Spleen (tissue), 11 donors: ENCODE results near the gene PHPT1. TPM values are rescaled to one million over a fixed set of nuclear protein-coding genes. Genes with fewer than 3 reads are reported as not detected.
A peak's percentile ranks its signal among the peaks of the same experiment; 100 is the strongest.

Source experiments
- DNase-seq: peaks from one replicate; pipeline ENCODE4 v3.0.0-alpha.2; 2020
- H3K27ac ChIP-seq, 8 donors: fragments of 200-600 bp; sonication (generic) in 7 of 8; 1 replicate in 4 of 8; 2 replicates in 4 of 8; pipeline versions ENCODE4 v1.5.0 to v1.8.0; 2016 to 2021; ENCODE audit warnings: inconsistent platforms in 4 of 8, mild to moderate bottlenecking in 4 of 8, moderate library complexity in 1 of 8
- H3K27me3 ChIP-seq, 7 donors: fragments of 200-600 bp; sonication (generic) in 6 of 7; replicated peaks in 1 of 7; 1 replicate in 4 of 7; 2 replicates in 3 of 7; pipeline versions ENCODE4 v1.5.0 to v1.8.0; 2016 to 2021; ENCODE audit warnings: inconsistent platforms in 3 of 7, mild to moderate bottlenecking in 1 of 7
- H3K36me3 ChIP-seq, 6 donors: fragments of 200-600 bp; sonication (generic) in 5 of 6; 1 replicate in 4 of 6; 2 replicates in 2 of 6; pipeline versions ENCODE4 v1.5.0 to v1.8.0; 2016 to 2021; ENCODE audit warnings: inconsistent platforms in 2 of 6
- H3K4me1 ChIP-seq, 6 donors: fragments of 200-600 bp; sonication (generic) in 5 of 6; 1 replicate in 3 of 6; 2 replicates in 3 of 6; pipeline versions ENCODE4 v1.5.0 to v1.8.0; 2016 to 2021; ENCODE audit warnings: inconsistent platforms in 3 of 6
- H3K4me3 ChIP-seq, 8 donors: fragments of 200-600 bp; sonication (generic) in 7 of 8; 1 replicate in 4 of 8; 2 replicates in 4 of 8; pipeline versions ENCODE4 v1.5.0 to v1.8.0; 2016 to 2021; ENCODE audit warnings: inconsistent platforms in 4 of 8, mild to moderate bottlenecking in 4 of 8, moderate library complexity in 2 of 8
- H3K9me3 ChIP-seq, 8 donors: fragments of 200-600 bp; sonication (generic) in 7 of 8; 1 replicate in 4 of 8; 2 replicates in 4 of 8; pipeline versions ENCODE4 v1.5.0 to v1.8.0; 2016 to 2021; ENCODE audit warnings: inconsistent platforms in 4 of 8
- CTCF ChIP-seq, 11 experiments: fragments of 200-600 bp in 7 of 11; fragments of 450-650 bp in 4 of 11; sonication (generic) in 4 of 11; IDR thresholded peaks in 8 of 11; conservative IDR thresholded peaks in 3 of 11; 1 replicate in 7 of 11; 2 replicates in 4 of 11; pipeline versions ENCODE4 v1.4.0 to v1.8.0; 2016 to 2021; ENCODE audit warnings: antibody characterized with exemption in 11 of 11, inconsistent platforms in 4 of 11, mild to moderate bottlenecking in 1 of 11
- POLR2A ChIP-seq, 3 donors: fragments of 450-650 bp; IDR thresholded peaks; one replicate each; pipeline ENCODE4 v1.5.1; 2017; ENCODE audit warnings: antibody characterized with exemption in 3 of 3, mild to moderate bottlenecking in 1 of 3
- POLR2AphosphoS5 ChIP-seq, 3 donors: sonication (generic); formaldehyde crosslinking; IDR thresholded peaks; one replicate each; pipeline ENCODE4 v1.5.1; 2017; ENCODE audit warnings: antibody characterized with exemption in 3 of 3
- WGBS, 5 donors: extraction: QIAGEN DNeasy Blood & Tissue Kit in 3 of 5; methylation state at CpG; one replicate each; pipeline versions ENCODE4 v1.1.5 to v1.1.7; 2013 to 2018; 5-methylcytosine and 5-hydroxymethylcytosine counted together
- intact Hi-C: fragments of 100-400 bp; cut with DNase I; formaldehyde crosslinking; loops from one replicate; pipeline ENCODE4 v1.15.0; 2023; ENCODE audit warnings: low total_unique reads
- polyA plus RNA-seq, 3 donors: library from polyadenylated mRNA; stranded (reverse); fragments of 200-250 nt; gene quantifications; one replicate each; pipeline ENCODE4 v1.2.1, GENCODE V29; 2013
- total RNA-seq, 7 donors: library from RNA; depleted of rRNA in 3 of 7; stranded (reverse); fragments of >200 nt in 3 of 7; fragmentation: NEBNext Ultra II Directional in 4 of 7; extraction: Animal tissue kit (Norgen Biotek cat#: 25700) in 4 of 7; gene quantifications; one replicate each; pipeline versions ENCODE4 v1.1.0 to v1.2.1, GENCODE V29; 2016 to 2021
- donor health status: healthy with polysubstance abuse.
- donor health status: DM: no; HTN: no; CAD: no; lungs with moderate emphysema.
- donor health status: DM: no; HTN: no; CAD: no.
- donor health status: Bipolar disorder and iron deficiency.
- donor health status: healthy.
- donor health status: DM: no; HTN: no; CAD: no.
- donor health status: DM: yes; HTN: yes; CAD: no.

PHPT1 gene
- total and polyA plus RNA-seq, 10 donors: 32.3 to 117 (median 65.8) TPM

- Histone ChIP-seq H3K27me3 (no peaks in the 10 kb centered on the region), H3K9me3 (no peaks in the 10 kb centered on the region), H3K4me1 (peaks cover 0 to 13% (median 3%) of the 10 kb centered on the region in 6 donors), H3K27ac (no peak overlapping the region), H3K36me3 (peaks cover 0 to 90% (median 79%) of the 10 kb centered on the region in 6 donors), H3K4me3 (no peak overlapping the region)
- intact Hi-C loops: no loop called here
- peak; percentile 62 for DNase-seq
- 84 to 93% (median 88%) methylated on average over 8 to 24 of the region's 24 CpGs for WGBS, 5 donors
- no peak for TF ChIP-seq POLR2AphosphoS5 (IDR thresholded peaks at IDR 0.05)
- TF ChIP-seq POLR2A (IDR thresholded peaks at IDR 0.05): no peak
- TF ChIP-seq CTCF (IDR thresholded peaks at IDR 0.05 in 8 of 11, conservative IDR thresholded peaks at IDR 0.05 in 3 of 11): no peak
These were observed 22.3 kb upstream of the PHPT1 start for GRCh38 chr9:136826703-136827582.

GRCh38 chr9:136827794-136828473 lies 21.3 kb upstream of the PHPT1 start:
- WGBS, 5 donors: 94 to 95% (median 94%) methylated on average over 14 of the region's 14 CpGs
- H3K4me1 ChIP-seq: peaks cover 0 to 8% (median 0%) of the 10 kb centered on the region in 6 donors
- DNase-seq: peak; percentile 63

GRCh38 chr9:136828474-136829140 lies 20.6 kb upstream of the PHPT1 start:
- 95 to 97% (median 96%) methylated on average over 25 to 31 of the region's 31 CpGs for WGBS, 5 donors
- H3K9me3 ChIP-seq: no peaks in the 10 kb centered on the region
- no peak overlapping the region for H3K27ac ChIP-seq
- no peak overlapping the region for H3K4me3 ChIP-seq
- TF ChIP-seq POLR2A (IDR thresholded peaks at IDR 0.05) (no peak), CTCF (IDR thresholded peaks at IDR 0.05 in 8 of 11, conservative IDR thresholded peaks at IDR 0.05 in 3 of 11) (no peak), POLR2AphosphoS5 (IDR thresholded peaks at IDR 0.05) (peak in 1 of 3 donors; percentile 22)
- no peaks in the 10 kb centered on the region for H3K27me3 ChIP-seq
- DNase-seq: no peak
- H3K36me3 ChIP-seq: peaks cover 0 to 100% (median 82%) of the 10 kb centered on the region in 6 donors
- H3K4me1 ChIP-seq: peaks cover 0 to 8% (median 0%) of the 10 kb centered on the region in 6 donors
- intact Hi-C loops: no loop called here

More at GRCh38 chr9:136827794-136828473, 21.3 kb upstream of the PHPT1 start:
- Histone ChIP-seq H3K9me3 (no peaks in the 10 kb centered on the region), H3K36me3 (peaks cover 0 to 100% (median 87%) of the 10 kb centered on the region in 6 donors), H3K27ac (no peak overlapping the region), H3K4me3 (no peak overlapping the region), H3K27me3 (no peaks in the 10 kb centered on the region)
- intact Hi-C loops: no loop called here
- no peak for TF ChIP-seq POLR2AphosphoS5 (IDR thresholded peaks at IDR 0.05)
- no peak for TF ChIP-seq CTCF (IDR thresholded peaks at IDR 0.05 in 8 of 11, conservative IDR thresholded peaks at IDR 0.05 in 3 of 11)
- TF ChIP-seq POLR2A (IDR thresholded peaks at IDR 0.05): no peak
